GM19395 (cell line): ENCODE results near the gene TBC1D2.
"Not testable (repeated sequence)": the region's sequence is repeated elsewhere in the genome, so short reads cannot be mapped to it uniquely, and the experiment has no call there.

ENCODE experiments used
- ATAC-seq: cut with Tn5 transposase; IDR thresholded peaks from one replicate; pipeline ENCODE4 v1.9.1; 2021; ENCODE audit warnings: mild to moderate bottlenecking, moderate library complexity; ENCODE audit not compliant: unreplicated experiment

TBC1D2 gene

GRCh38 chr9:98271479-98271878 is 16.0 kb upstream of the TBC1D2 start:
- ATAC-seq, result no peak

GRCh38 chr9:98270284-98270683 is 14.8 kb upstream of the TBC1D2 start:
- ATAC-seq, result not testable (repeated sequence)

- not testable (repeated sequence) for ATAC-seq
These were observed 14.2 kb upstream of the TBC1D2 start for GRCh38 chr9:98269652-98270051.

DNA sequence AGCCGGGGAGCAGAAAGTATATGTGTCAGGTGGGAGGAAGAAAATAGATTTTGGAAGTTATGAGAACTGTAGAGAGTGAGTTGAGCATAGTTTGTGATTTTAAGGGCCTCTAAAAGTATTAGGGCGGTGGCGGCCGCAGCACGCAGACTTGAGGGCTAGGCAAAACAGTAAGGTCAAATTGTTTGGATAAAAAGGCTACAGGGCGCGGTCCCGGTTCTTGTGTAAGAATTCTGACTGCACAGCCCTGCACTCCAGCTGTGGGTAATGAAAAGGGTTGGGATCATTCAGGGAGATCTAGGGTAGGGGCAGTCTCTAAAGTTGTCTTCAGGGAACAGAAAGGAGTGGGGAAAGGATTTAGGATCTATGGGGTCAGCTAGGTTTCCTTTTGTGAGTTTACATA is 12.1 kb upstream of the TBC1D2 start:
- not testable (repeated sequence) for ATAC-seq

DNA sequence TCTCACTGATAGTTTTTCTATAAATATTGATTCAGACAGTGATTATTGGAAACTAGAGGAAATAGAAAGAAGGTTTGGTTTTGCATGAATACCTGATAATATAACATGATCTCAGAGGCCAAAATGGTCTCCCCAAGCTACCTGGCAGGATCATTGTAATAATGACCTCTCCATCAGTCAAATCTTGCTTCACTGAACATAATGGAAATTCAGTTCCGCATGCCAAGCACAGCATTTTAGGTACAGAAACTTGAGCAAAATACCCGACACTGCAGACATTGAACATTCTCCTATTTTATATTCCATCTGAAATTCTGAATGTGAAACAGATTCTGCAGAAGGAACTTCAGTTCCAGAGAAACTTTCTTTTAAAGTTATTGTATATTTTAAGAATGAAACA is 9.1 kb upstream of the TBC1D2 start:
- ATAC-seq, result no peak

DNA sequence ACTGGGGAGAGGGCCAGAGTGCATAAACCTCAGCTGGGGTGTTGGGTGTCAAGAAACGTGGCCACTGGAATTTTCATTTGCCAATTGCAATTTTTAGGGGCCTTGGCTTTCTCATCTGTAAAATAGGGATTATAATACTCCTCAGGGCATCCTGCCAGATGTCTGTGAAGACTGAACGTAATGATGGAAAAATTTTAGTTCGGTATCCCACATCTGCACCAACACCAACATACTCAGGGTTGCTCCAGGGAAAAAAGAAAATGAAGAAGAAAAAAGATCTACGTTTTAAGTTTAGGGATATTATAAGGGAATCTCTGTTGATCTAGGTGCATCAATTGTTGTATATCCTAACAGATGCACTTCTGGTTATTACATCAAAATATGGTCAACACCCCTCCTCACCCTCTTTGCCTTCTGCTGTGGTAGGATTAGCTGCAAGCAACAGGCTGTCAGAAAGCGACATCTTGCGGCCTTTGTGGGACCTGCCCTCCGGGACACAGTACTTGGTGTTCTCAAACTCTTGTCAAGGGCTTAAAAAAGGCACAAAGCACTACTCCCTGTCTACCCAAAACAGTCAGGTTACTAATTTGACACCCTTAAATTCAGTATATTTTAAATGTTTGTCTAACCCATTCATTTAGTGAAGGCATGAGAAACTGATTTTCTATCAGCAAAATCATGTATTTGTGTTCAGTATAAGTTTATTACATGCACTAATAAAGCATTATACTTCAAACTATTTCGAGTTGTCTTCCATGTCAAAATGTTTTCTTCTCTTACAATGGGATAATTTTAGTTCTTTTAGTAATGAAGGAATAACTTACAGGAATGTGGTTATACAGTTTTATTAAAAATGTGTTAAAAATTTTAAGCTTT is 8.3 kb upstream of the TBC1D2 start:
- no peak for ATAC-seq

DNA sequence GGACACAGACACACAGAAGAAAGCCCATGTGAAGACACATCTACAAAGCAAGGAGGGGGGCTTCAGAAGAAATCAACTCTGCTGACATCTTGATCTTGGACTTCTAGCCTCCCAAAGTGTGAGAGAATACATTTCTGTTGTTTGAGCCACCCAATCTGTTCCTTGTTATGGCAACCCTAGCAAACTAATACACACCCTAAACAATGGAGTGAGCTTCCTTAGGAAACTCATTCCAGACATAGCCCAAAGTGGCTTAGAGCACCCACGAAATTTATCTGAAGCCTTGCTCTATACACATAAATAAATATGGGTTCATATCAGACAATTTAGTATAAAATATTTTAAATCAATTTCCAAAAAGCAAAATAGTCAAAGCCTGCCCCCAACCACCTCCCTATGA is 7.6 kb upstream of the TBC1D2 start:
- ATAC-seq, result no peak

DNA sequence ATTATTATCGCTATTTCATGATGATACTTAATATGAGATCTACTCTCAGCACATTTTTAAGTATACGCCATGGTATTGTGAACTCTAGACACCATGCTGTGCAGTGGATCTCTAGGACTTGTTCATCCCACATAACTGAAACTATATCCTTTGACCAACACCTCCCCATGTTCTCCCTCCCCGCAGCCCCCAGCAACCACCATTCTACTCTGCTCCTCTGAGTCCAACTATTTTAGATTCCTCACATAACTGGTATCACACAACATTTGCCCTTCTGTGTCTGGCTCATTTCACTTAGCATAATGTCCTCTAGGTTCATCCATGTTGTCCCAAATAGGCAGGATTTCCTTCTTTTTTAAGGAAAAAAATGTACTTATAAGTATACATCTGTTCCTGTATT is 6.6 kb upstream of the TBC1D2 start:
- no peak for ATAC-seq

GRCh38 chr9:98260635-98261034 is 5.2 kb upstream of the TBC1D2 start:
- ATAC-seq, result no peak

DNA sequence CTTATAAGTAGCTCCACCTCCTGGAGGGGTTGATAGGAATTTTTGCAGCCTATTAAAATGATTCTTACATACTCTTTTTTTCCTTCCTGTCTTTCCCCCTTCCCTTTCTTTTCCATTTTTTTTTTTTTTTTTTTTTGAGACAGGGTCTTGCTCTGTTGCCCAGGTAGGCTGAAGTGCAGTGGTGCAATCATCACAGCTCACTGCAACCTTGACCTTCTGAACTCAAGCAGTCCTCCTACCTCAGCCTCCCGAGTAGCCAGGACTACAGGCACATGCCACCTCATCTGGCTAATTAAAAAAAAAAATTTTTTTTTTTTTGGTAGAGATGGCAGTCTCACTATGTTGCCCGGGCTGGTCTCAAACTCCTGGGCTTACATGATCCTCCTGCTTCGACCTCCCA is 4.3 kb upstream of the TBC1D2 start:
- no peak for ATAC-seq

DNA sequence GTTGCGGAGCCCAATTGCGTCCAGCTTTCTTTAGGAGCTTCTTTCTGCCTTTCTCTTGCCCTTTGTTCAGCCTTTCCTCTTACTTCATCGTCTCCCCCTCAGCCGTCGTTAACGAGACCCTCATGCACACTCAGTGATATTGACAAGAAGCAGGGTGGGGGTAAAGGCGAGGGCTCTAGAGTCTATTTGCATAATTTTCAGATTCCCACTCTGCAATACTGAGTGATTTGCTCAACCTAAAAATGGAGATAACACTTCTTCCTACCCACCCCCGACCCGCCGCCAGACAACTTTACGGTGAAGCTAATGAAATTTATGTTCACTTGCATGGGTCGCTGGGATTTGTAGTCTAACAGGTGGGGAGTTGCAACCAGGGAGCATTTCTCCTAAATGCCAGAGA is 1.3 kb upstream of the TBC1D2 start:
- no peak for ATAC-seq

DNA sequence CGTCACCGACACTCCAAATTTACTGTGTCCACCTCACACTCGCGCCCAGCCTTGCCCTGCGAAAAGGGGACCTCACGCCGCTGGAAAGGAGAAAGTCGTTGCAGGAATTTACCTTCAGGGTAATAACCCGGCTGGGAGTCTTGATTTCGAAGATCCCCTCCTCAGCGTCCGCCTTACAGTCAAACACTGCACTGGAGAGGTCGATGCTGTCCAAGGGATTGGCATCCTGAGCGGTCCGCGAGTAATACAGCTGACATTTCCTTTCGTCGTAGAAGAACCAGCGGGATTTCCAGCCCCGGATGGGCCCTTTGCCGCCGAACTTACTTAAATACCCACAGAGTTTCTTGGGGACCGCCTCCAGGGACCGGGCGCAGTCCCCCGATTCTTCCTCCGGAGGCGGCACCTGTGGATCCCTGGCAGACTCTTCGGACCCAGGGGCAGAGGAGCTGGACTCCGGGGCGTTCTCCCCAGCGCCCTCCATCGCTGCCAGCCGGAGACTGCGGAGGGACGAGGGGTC is 330 bp downstream of the TBC1D2 start:
- ATAC-seq, result peak; percentile 44

DNA sequence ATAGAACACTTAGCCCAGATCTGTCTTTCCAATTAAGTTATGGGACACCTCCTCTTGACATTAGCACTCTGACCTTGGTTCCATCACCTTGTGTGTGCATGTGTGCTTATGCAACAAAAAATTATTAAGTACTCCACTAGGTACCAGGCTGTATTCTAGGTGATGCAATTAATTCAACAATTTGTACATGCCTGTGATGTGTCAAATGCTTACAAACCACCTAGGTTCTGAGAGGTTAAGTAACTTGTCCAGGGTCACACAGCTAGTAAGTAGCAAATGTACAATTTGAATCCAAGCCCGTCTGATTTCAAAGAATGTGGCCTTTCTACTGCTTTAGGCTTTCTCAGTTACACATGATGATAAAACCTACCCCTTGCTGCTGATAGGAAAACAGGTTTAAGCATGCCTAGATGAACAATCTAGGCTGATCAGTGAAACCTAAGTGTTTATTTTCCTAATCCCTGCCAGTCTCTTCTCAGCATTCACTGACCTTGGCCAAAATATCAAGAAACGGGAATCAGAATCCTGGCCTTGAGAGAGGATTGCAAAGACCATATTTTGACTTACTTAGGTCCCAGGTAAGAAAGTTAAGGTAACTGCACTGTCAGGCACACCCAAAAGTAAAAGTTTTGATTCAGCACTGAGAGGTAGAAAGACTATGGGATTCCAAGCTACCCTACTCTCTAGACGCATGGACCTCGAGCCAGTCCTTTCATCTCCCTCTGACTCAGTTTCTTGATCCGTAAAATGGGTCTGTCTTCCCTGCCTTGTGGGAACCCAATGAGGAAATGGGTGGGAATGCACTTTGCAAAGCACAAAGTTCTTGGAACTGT is 1.0 kb downstream of the TBC1D2 start:
- ATAC-seq, result no peak

- ATAC-seq, result no peak
These were observed 1.9 kb downstream of the TBC1D2 start for GRCh38 chr9:98253565-98253964.

GRCh38 chr9:98251551-98251950 is 3.9 kb downstream of the TBC1D2 start:
- no peak for ATAC-seq

- no peak for ATAC-seq
These were observed 5.7 kb downstream of the TBC1D2 start for GRCh38 chr9:98249771-98250170.

- no peak for ATAC-seq
These were observed 6.5 kb downstream of the TBC1D2 start for GRCh38 chr9:98248737-98249474.

- no peak for ATAC-seq
These were observed 7.4 kb downstream of the TBC1D2 start for GRCh38 chr9:98247831-98248657.

- no peak for ATAC-seq
These were observed 13.0 kb downstream of the TBC1D2 start for GRCh38 chr9:98242426-98242825.
